Fibroblast of villous mesenchyme (primary cell): ENCODE results near the gene CPNE5. TPM values are rescaled to one million over a fixed set of nuclear protein-coding genes. Genes with fewer than 3 reads are reported as not detected.

Experiments used
- DNase-seq: peaks from one replicate; pipeline ENCODE4 v3.0.0-alpha.2; 2010; ENCODE audit warnings: low read depth
- H3K4me3 ChIP-seq: 2 replicates; pipeline ENCODE4 v1.5.1; 2011; ENCODE audit warnings: low read depth, mild to moderate bottlenecking, low read length
- total RNA-seq: library from RNA; depleted of rRNA; stranded (reverse); fragments of >200 nt; gene quantifications from 2 replicates; pipeline ENCODE4 v1.2.3, GENCODE V29; 2012
- TF ChIP-seq, protein P1 (sequence below): IDR thresholded peaks from 2 replicates; pipeline ENCODE4 v1.5.1; 2012; ENCODE audit warnings: low read depth, mild to moderate bottlenecking, low read length; ENCODE audit not compliant: insufficient read depth

Gene CPNE5
- total RNA-seq, 1 donor, result under 0.01 TPM

- TF ChIP-seq, protein P1, sequence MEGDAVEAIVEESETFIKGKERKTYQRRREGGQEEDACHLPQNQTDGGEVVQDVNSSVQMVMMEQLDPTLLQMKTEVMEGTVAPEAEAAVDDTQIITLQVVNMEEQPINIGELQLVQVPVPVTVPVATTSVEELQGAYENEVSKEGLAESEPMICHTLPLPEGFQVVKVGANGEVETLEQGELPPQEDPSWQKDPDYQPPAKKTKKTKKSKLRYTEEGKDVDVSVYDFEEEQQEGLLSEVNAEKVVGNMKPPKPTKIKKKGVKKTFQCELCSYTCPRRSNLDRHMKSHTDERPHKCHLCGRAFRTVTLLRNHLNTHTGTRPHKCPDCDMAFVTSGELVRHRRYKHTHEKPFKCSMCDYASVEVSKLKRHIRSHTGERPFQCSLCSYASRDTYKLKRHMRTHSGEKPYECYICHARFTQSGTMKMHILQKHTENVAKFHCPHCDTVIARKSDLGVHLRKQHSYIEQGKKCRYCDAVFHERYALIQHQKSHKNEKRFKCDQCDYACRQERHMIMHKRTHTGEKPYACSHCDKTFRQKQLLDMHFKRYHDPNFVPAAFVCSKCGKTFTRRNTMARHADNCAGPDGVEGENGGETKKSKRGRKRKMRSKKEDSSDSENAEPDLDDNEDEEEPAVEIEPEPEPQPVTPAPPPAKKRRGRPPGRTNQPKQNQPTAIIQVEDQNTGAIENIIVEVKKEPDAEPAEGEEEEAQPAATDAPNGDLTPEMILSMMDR, result no peak
- H3K4me3 ChIP-seq, result no peak overlapping the region
- peak; percentile 20 for DNase-seq
Observed at GRCh38 chr6:36848658-36849441, 9.6 kb upstream of the CPNE5 start.

DNA sequence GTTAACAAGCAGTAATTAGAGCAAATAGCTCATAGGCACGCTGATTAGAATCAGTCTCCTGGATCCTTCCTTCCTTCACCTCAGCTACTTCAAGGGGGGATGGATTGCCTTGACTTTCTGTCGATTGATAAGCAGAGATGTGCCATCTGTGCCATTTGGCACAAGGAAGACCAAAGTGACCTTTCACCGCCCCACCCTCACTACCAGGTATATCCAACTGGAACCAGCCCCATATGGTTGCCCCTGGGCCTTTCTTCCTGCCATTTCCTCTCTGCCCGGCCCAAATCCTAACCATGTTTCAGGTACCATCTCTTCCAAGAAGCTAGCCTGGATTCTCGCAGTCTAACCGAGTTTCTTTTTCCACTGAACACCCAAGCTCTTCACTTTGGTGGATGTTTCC lies 8.7 kb upstream of the CPNE5 start:
- DNase-seq, result no peak
- H3K4me3 ChIP-seq, result no peak overlapping the region
- TF ChIP-seq, protein P1, result no peak

DNA sequence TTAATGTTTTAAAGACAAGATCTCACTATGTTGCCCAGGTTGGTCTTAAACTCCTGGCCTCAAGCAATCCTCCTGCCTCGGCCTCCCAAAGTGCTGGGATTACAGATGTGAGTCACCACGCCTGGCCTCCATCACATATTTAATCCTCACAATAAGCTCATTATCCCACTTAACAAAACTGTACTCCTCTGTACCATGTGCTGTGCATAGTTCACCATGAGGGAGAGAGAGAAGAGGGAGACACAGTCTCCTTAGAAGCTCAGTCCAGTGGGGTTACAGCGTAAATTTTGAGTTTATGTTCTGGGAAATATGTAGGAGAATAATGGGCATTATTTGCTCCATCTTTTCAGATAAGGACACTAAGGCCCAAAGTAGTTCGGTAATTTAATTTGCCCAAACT lies 7.9 kb upstream of the CPNE5 start:
- no peak for DNase-seq
- H3K4me3 ChIP-seq, result no peak overlapping the region
- TF ChIP-seq, protein P1, result no peak

- TF ChIP-seq, protein P1, result no peak
- DNase-seq, result no peak
- no peak overlapping the region for H3K4me3 ChIP-seq
Observed at GRCh38 chr6:36845233-36845632, 6.0 kb upstream of the CPNE5 start.

- TF ChIP-seq, protein P1, result no peak
- H3K4me3 ChIP-seq, result no peak overlapping the region
- no peak for DNase-seq
Observed at GRCh38 chr6:36844232-36845170, 5.3 kb upstream of the CPNE5 start.

GRCh38 chr6:36843170-36843569 lies 3.9 kb upstream of the CPNE5 start:
- DNase-seq, result no peak
- TF ChIP-seq, protein P1, result no peak
- no peak overlapping the region for H3K4me3 ChIP-seq
